H1 (cell line): Measurements from ENCODE around the gene STPG1.
A peak's percentile ranks its signal among the peaks of the same experiment; 100 is the strongest.

Experiments used
- BRCA1 ChIP-seq: IDR thresholded peaks from 2 replicates; pipeline ENCODE4 v1.6.1; 2012; ENCODE audit warnings: low read depth, low read length, improper control_type of control experiment
- CHD2 ChIP-seq: IDR thresholded peaks from 2 replicates; pipeline ENCODE4 v1.6.1; 2012; ENCODE audit warnings: low read length, improper control_type of control experiment
- CTCF ChIP-seq, 3 experiments: IDR thresholded peaks; 1 replicate in 2 of 3; 2 replicates in 1 of 3; pipeline versions ENCODE4 v1.5.1 to v1.6.1; 2011; ENCODE audit warnings: low read length in 3 of 3, mild to moderate bottlenecking in 3 of 3, inconsistent platforms in 2 of 3, low read depth in 1 of 3, moderate library complexity in 1 of 3; ENCODE audit not compliant: insufficient read depth in 1 of 3; ENCODE audit errors: control extremely low read depth in 1 of 3
- EZH2 ChIP-seq: fragments of 200-600 bp; sonication (generic); IDR thresholded peaks from 2 replicates; pipeline ENCODE4 v1.7.1; 2012; ENCODE audit warnings: low read depth, mild to moderate bottlenecking, moderate library complexity, low read length, inconsistent platforms; ENCODE audit not compliant: severe bottlenecking
- GABPA ChIP-seq: IDR thresholded peaks from 2 replicates; pipeline ENCODE4 v1.6.1; 2011; ENCODE audit warnings: mild to moderate bottlenecking, low read length, moderate library complexity, borderline replicate concordance; ENCODE audit not compliant: insufficient read depth
- HDAC6 ChIP-seq: IDR thresholded peaks from one replicate; pipeline ENCODE4 v1.7.1; 2012; ENCODE audit warnings: low read depth, mild to moderate bottlenecking, inconsistent platforms, low read length, moderate library complexity
- JUND ChIP-seq: IDR thresholded peaks from 2 replicates; pipeline ENCODE4 v1.6.1; 2011; ENCODE audit warnings: mild to moderate bottlenecking, improper control_type of control experiment, low read length
- POLR2AphosphoS5 ChIP-seq: IDR thresholded peaks from 2 replicates; pipeline ENCODE4 v1.6.1; 2011; ENCODE audit warnings: low read depth, low read length
- RFX5 ChIP-seq: IDR thresholded peaks from 2 replicates; pipeline ENCODE4 v1.6.1; 2011; ENCODE audit warnings: low read depth, low read length, improper control_type of control experiment, borderline replicate concordance
- SIN3A ChIP-seq, 2 experiments: IDR thresholded peaks in 1 of 2; conservative IDR thresholded peaks in 1 of 2; 2 replicates each; pipeline ENCODE4 v1.6.1; 2011 to 2012; ENCODE audit warnings: low read length in 2 of 2, improper control_type of control experiment in 1 of 2, low read depth in 1 of 2, mild to moderate bottlenecking in 1 of 2
- USF2 ChIP-seq: IDR thresholded peaks from 2 replicates; pipeline ENCODE4 v1.6.1; 2011; ENCODE audit warnings: low read length, improper control_type of control experiment
- ZNF274 ChIP-seq: IDR thresholded peaks from 2 replicates; pipeline ENCODE4 v1.7.0; 2012; ENCODE audit warnings: low read length, borderline replicate concordance; ENCODE audit errors: extremely low read depth

GRCh38 chr1:24321126-24321525 lies 92.5 kb downstream of the STPG1 start:
- no peak for TF ChIP-seq SIN3A (conservative IDR thresholded peaks at IDR 0.05 in 1 of 2, IDR thresholded peaks at IDR 0.05 in 1 of 2; ENCODE audit: low read depth in 1 of 2, low read length in 2 of 2)
- peak in 1 of 3 experiments; percentile 10; a peak in 1 of 4 replicates for TF ChIP-seq CTCF (IDR thresholded peaks at IDR 0.05; ENCODE audit: control extremely low read depth in 1 of 3, insufficient read depth in 1 of 3, low read depth in 1 of 3, low read length in 3 of 3)
- TF ChIP-seq GABPA: no peak
- TF ChIP-seq CHD2: no peak
- no peak for TF ChIP-seq RFX5
- no peak for TF ChIP-seq USF2
- no peak for TF ChIP-seq HDAC6
- no peak for TF ChIP-seq BRCA1
- no peak for TF ChIP-seq EZH2
- TF ChIP-seq ZNF274: no peak
- TF ChIP-seq POLR2AphosphoS5: no peak
- TF ChIP-seq JUND: no peak
